Hindlimb muscle (tissue), 1 donor: Measurements from ENCODE around the gene TBCD. TPM values are rescaled to one million over a fixed set of nuclear protein-coding genes. Genes with fewer than 3 reads are reported as not detected.

Experiments used
- DNase-seq: peaks from one replicate; pipeline ENCODE4 v3.0.0-alpha.2; 2013
- polyA plus RNA-seq: library from polyadenylated mRNA; unstranded; fragments of 120-200 nt; gene quantifications from one replicate; pipeline ENCODE4 v1.2.1, GENCODE V29; 2013; ENCODE audit not compliant: insufficient read length

Gene TBCD
- polyA plus RNA-seq, 1 donor = 69.8 TPM

DNA sequence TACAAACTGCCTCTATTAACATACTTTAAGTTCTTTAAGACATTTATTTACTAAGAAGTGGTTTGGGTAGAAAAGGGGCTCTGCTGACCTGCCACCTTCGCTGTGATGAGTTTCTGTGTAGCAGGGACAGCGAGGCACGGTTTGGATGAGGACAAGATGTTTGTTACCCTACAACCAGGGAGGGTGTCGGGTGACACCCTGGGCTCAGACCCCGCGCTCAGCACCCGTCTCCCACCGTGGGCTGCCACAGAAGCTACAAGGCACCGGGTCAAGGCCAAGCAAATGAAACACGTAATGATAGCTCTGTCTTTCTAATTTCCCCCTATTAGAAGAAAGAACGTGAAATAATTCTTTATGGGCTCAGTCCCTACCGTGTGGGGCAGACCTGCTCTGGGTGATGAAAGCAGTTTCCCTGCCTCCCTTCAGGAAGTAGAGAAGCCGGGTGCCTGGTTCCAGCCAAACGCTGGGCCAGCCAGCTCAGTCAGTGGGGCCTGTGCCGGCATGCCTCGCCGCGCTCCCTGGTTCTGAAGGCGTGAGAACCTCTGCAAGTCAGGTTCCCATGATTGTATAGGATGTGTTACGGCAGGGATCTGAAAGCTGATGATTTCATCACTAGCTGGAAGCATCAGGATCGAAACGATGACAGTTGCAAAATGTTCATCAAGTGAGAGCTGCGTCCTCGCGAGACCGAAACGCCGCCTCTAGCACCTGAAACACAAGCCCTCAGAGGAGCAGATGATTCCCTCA is 84.1 kb downstream of the TBCD start:
- no peak for DNase-seq

DNA sequence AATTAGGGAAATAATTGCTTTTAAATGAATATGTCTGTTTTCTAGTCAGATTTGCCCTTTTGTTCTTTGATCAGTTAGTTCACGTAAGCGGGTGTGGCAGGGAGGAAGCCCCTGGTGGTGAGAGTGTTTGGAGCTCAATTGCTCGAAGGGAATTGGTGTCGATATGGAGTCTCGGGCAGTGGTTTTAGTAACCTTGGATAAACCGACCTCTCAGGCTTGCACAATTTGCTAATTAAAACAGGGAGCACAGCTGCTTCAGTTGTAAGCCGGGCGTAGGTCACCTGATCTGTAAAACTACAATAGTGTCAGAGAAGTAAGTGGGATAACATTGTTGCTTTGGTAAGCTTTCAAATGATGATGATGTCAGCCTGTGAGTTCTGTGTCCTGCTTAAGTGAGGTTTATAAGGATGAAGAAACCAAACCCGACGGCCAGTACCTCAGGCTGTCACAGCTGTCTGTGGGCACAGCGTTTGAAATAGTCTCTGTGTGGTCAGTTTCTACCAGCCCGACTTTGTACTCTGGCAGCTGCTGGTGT is 85.0 kb downstream of the TBCD start:
- no peak for DNase-seq

DNA sequence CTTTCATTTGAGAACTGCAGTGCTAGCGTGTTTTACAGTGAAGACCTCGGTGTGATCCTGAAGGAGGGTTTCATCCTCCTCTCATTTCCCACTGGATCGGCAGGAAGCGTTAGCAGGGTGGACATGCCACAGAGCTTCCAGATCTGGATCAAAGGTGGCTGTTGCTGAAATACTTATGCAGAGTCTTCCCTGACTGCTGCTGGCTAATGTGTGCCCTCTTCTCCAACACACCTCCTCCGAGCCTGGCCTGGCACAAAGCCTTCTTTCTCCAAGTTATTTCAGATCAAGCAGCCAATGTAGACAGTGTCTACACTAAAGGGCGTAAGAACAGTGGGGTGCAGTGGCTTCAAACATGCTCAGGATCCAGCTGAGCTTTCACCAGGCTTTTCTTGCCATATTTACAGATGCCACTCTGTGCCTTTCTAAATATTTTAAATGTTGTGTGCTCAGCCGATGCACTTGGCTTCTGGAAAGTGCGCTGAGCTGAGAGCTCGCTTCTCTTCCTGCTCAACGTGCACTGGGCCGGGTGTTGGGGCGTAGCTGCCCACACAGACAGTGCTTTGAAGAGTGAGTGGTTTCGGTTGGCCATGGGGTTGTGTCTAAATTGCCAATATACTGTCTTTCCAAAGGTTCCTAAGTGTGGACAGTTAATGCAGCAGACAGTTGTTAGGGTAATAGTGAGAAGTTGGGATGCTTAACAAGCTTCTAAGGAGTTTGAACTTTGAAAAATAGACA is 85.9 kb downstream of the TBCD start:
- no peak for DNase-seq

DNA sequence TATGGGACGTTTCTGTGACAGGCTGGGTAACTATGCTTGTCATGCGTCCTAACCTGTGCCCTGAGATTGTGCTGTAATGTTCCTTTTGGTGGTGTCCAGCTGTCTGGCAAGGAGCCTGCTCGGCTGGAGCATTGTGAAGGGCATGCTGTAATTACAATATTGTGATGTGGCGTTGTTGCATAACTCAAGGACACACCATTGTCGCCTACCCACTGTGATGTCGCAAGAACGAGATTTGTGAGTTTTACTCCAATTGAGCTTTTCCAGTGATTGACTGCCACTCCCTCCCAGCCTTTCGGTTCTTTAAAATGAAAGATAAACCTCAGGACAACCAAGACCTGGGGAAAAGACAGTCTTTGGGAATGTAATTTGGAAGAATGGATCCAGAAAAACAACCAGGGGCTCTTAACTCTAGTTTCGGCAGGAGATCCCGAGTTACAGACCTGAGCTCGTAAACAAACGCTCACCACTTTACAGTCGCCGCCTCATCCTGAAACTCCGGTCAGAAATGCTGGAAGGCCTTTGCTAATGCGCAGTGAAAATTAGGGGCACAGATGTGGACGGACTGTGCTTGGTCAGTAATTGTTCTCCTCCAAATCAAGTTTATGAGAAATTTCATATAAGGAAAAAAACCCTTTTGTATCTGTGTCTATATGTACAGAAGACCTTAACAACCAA is 86.7 kb downstream of the TBCD start:
- DNase-seq = no peak

GRCh38 chr17:82839617-82840292 is 87.9 kb downstream of the TBCD start, which contains the start of gene ZNF750:
TSS of gene ZNF750 (minus strand) at chr17:82840022. CDS start at chr17:82832454, 7,568 bp downstream.
- no peak for DNase-seq

GRCh38 chr17:82840431-82840831 is 88.6 kb downstream of the TBCD start:
- DNase-seq = no peak

DNA sequence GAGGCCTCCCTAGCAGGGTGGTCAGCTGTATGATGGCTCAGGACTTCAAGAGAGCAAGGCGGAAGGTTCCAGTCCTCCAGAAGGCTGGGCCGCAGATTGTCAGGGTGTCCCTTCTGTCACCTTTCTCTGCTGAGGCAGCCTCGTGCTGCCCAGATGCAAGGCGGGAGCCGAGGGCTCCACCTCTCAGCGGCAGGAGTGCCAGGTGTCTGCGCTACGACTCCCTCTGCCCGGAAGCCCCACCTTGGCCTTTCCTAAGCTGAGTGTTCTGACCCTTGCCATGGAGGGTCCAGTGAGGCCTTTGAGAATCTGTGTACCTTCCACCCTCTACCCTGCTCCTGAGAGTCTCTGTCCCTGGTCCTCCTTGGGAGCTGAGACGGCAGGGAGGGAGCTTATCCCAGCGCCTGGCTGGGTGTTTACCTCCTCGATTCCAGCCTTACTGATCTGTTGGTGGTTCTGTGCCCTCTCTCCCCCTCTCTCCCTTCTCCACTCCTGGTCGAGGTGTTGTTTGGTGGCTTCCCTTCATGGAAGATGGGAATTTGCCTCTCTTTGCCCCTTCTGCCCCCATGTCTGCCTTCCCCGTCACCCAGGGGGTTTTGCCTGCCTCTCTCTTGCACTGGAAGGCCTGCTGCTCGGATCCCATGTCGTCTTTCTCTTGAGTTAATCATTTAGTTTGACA is 90.2 kb downstream of the TBCD start:
- DNase-seq = no peak

GRCh38 chr17:82843904-82844680 is 92.2 kb downstream of the TBCD start:
- no peak for DNase-seq

GRCh38 chr17:82844796-82845162 is 92.9 kb downstream of the TBCD start:
- no peak for DNase-seq

GRCh38 chr17:82845163-82845807 is 93.4 kb downstream of the TBCD start:
- DNase-seq = peak; percentile 72

- DNase-seq = no peak
Measured at GRCh38 chr17:82846061-82846691, 94.3 kb downstream of the TBCD start.

- no peak for DNase-seq
Measured at GRCh38 chr17:82848022-82848592, 96.2 kb downstream of the TBCD start.

GRCh38 chr17:82849076-82849945 is 97.4 kb downstream of the TBCD start:
- no peak for DNase-seq

- DNase-seq = no peak
Measured at GRCh38 chr17:82851381-82851780, 99.5 kb downstream of the TBCD start.

GRCh38 chr17:82854226-82854625 is 102.4 kb downstream of the TBCD start:
- DNase-seq = no peak

DNA sequence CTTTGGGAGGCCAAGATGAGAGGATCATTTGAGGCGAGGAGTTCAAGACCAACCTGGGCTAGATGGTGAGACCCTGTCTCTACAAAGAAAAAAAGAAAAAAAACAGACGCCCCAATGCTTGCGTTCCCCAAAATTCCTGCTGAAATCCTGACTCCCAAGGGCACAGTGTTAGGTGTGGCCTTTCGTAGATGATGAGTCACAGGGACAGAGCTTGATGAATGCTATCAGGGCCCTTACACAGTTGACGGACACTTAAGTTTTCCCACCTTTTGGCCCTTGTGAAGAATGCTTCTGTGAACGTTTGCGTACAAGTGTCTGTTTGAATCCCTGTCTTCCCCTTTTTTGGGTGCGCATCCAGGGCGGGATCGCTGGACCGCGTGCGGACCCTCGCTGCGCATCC is 104.5 kb downstream of the TBCD start:
- no peak for DNase-seq

- DNase-seq = no peak
Measured at GRCh38 chr17:82858376-82859126, 106.7 kb downstream of the TBCD start.
